ENCODE measurements around the gene TGFBR1. TPM values are rescaled to one million over a fixed set of nuclear protein-coding genes. Genes with fewer than 3 reads are reported as not detected.
A peak's percentile ranks its signal among the peaks of the same experiment; 100 is the strongest.

Gene TGFBR1
- total RNA-seq, 1 donor from 2014 or later: 30.6 TPM

DNA sequence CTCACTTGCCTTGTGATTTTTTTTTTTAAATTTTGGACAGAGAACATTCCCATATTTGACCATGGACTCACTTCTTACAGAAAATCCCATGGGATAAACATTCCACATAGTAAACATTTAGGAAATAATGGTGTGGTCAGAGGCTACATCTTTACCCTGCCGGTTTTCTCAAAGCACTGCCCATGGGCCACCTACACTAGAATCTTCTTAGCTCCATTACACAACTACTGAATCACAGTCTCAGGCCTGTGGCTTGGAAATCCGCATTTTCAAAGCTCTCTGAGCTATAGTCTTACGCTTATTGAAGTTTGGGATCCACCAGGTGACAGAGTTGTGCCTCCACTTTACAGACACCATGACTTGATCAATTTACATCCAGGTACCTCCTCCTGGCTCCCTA, 77.4 kb downstream of the TGFBR1 start:
- peaks cover 61% of the 10 kb centered on the region for H3K4me1 Mint-ChIP-seq (ENCODE audit: low read depth)
- peak overlapping the region; percentile 14 for H3K27ac Mint-ChIP-seq
- intact Hi-C loops (cut with micrococcal nuclease): loop anchor here (5.0 to 10.0 kb wide), 4 partner anchors 252 to 1142 kb away; no protein-coding TSS in a partner anchor
- no peaks in the 10 kb centered on the region for H3K9me3 Mint-ChIP-seq
- DNase-seq (ENCODE audit: low spot score): no peak
- no peak overlapping the region for H3K4me3 Mint-ChIP-seq (ENCODE audit: low read depth)
- no peaks in the 10 kb centered on the region for H3K27me3 Mint-ChIP-seq (ENCODE audit: low read depth)
- peaks cover 2% of the 10 kb centered on the region for H3K36me3 Mint-ChIP-seq (ENCODE audit: low read depth)

DNA sequence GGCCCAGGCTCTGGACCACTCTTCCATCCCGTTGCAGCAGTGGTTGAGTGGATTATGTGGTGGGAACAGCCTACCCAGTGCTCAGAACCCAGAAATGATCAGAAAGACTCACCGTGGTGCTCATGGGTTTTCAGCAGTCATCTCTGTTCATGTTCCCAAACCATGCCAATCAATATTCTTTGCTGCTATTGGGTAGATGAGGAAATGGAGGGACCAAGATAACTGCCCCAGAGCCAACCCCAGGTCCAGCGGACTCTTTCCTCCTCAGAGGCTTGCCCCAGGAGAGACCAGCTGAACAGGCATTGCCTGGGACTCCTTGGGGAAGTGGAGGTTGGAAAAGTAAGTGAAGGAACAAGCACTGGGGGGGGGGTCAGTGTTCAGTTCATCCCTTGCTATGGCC, 78.7 kb downstream of the TGFBR1 start:
- Mint-ChIP-seq H3K27ac (no peak overlapping the region), H3K4me1 (ENCODE audit: low read depth) (peaks cover 59% of the 10 kb centered on the region), H3K36me3 (ENCODE audit: low read depth) (peaks cover 2% of the 10 kb centered on the region), H3K9me3 (no peaks in the 10 kb centered on the region), H3K27me3 (ENCODE audit: low read depth) (peaks cover 6% of the 10 kb centered on the region), H3K4me3 (ENCODE audit: low read depth) (no peak overlapping the region)
- no peak for DNase-seq (ENCODE audit: low spot score)
- intact Hi-C loops (cut with micrococcal nuclease): loop anchor here (1.0 to 10.0 kb wide), 6 partner anchors 39 to 1141 kb away; partner anchors contain the start of gene SEC61B

DNA sequence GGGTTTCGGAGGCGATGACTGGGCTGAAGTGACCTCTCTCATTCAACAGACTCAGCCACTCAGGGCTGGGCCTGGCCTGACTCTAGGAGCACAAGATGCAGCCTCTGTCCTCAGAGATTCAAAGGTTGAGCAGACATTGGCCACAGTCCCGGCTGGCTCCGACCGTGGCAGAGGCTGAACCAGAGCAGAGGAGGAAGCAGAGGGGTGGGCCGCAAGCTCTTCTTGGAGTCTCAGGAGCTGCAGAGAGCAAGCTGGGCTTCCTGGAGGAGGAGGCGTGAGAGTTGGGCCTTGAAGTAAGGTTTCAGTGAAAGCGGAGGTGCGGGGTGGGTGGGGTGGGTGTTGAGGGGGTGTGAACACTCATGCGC, 79.2 kb downstream of the TGFBR1 start:
- peaks cover 2% of the 10 kb centered on the region for H3K36me3 Mint-ChIP-seq (ENCODE audit: low read depth)
- intact Hi-C loops (cut with micrococcal nuclease): loop anchor here (1.0 to 10.0 kb wide), 6 partner anchors 38 to 1141 kb away; partner anchors contain the start of gene SEC61B
- peaks cover 57% of the 10 kb centered on the region for H3K4me1 Mint-ChIP-seq (ENCODE audit: low read depth)
- H3K9me3 Mint-ChIP-seq: no peaks in the 10 kb centered on the region
- peak overlapping the region; percentile 79 for H3K27ac Mint-ChIP-seq
- no peak for DNase-seq (ENCODE audit: low spot score)
- H3K27me3 Mint-ChIP-seq (ENCODE audit: low read depth): peaks cover 7% of the 10 kb centered on the region
- no peak overlapping the region for H3K4me3 Mint-ChIP-seq (ENCODE audit: low read depth)

DNA sequence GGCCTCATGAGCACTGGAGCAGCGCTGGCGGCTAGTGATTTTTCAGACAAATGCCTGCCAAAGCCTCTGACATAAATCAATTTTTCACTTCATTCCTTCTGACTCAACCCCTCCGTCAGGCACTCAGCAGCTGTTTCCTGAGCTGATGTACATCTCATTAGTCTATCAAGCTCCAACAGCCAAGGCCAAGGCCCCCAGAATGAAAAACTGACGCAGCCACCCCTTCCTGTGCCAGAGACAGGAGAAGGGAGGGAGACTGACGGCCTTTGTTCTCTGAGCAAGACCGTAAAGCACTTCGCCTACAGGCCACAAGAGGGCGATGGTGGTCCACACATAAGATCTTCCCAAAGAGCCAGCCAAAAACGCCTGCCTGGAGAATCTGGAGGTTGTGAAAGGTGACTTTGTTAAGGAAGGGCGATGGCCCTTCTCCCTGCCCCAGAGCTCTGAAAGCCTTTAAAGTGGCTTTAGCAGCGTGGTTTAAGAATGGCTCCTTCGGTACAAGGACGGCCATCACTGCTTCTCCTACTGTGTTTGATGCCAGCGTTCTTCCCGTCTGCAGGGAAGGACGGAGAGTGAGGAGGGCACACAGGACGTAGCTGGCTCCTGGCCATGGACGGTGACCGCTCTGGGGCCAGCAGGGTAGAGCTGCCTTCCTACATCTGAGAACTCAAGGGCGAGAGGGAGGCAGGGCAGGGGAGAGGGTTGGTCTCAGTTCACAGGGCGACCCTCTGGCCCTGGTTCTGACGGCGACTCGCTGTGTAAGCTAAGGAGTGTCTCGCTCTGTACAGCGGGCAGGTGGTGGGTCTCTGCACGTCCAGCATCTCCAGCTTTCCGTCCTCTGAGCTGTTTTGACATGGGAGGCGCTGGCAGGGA, 79.8 kb downstream of the TGFBR1 start:
- Mint-ChIP-seq H3K9me3 (no peaks in the 10 kb centered on the region), H3K36me3 (ENCODE audit: low read depth) (peaks cover 2% of the 10 kb centered on the region), H3K4me1 (ENCODE audit: low read depth) (peaks cover 50% of the 10 kb centered on the region), H3K27ac (peak overlapping the region; percentile 79), H3K4me3 (ENCODE audit: low read depth) (no peak overlapping the region), H3K27me3 (ENCODE audit: low read depth) (peaks cover 10% of the 10 kb centered on the region)
- intact Hi-C loops (cut with micrococcal nuclease): loop anchor here (1.0 to 10.0 kb wide), 6 partner anchors 38 to 1140 kb away; partner anchors contain the start of gene SEC61B
- DNase-seq (ENCODE audit: low spot score): peak; percentile 62

DNA sequence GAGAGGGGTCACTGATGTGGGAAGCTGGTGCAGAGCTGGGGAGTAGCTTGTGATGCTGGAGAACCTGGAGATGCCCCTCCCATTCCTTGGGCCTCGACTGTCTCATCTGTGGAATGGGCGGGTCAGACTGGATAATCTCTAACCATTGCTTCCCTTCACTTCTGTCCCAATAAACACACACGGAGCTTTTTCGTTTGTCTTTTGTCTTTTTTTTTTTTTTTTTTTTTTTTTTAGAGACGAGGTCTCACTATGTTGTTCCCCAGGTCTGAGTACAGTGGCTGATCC, 80.4 kb downstream of the TGFBR1 start:
- peaks cover 46% of the 10 kb centered on the region for H3K4me1 Mint-ChIP-seq (ENCODE audit: low read depth)
- H3K9me3 Mint-ChIP-seq: no peaks in the 10 kb centered on the region
- no peak overlapping the region for H3K4me3 Mint-ChIP-seq (ENCODE audit: low read depth)
- intact Hi-C loops (cut with micrococcal nuclease): loop anchor here (2.0 to 10.0 kb wide), 4 partner anchors 250 to 1140 kb away; no protein-coding TSS in a partner anchor
- peaks cover 2% of the 10 kb centered on the region for H3K36me3 Mint-ChIP-seq (ENCODE audit: low read depth)
- no peak overlapping the region for H3K27ac Mint-ChIP-seq
- DNase-seq (ENCODE audit: low spot score): no peak
- H3K27me3 Mint-ChIP-seq (ENCODE audit: low read depth): peaks cover 10% of the 10 kb centered on the region

DNA sequence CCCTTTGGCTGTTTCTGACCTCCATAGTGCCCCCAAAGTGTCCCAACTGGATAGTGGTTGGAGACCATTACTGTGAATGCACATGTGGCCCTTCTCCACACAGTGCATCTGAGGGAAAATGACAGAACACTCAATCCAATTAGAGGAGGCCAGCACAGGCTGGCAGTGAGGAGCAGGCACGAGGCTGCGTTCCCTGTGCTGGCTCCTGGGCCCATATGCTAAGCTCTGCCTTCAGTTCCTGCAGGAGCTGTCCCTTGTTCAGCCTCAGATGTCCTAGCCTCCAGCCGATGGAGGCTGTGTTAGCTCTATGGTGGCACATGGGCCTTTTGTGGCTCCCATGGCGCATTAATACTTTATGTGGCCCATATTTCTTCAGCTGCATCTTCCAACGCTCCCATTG, 81.0 kb downstream of the TGFBR1 start:
- no peak overlapping the region for H3K4me3 Mint-ChIP-seq (ENCODE audit: low read depth)

DNA sequence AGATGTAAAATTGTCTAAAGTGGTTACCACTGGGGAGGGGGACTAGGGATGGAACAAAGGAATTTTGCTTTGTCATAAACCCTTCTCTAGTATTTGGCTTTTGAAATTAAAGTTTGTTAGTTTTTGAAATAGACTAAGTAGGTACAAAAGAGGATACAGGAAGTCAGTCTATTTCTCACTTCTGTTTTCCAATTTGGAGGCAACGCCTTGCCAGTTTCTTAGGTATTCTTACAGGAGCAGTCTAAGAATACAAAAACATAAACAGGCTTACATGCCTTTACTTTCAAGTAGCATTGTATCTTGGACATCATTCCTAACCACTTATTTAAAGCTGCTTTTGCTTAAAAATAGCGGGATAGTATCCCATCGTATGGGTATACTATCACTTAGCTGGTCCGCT, 82.4 kb downstream of the TGFBR1 start:
- Mint-ChIP-seq H3K27me3 (ENCODE audit: low read depth) (peaks cover 22% of the 10 kb centered on the region), H3K4me3 (ENCODE audit: low read depth) (no peak overlapping the region)

More for the DNA sequence above, 81.0 kb downstream of the TGFBR1 start:
- Mint-ChIP-seq H3K36me3 (ENCODE audit: low read depth) (no peaks in the 10 kb centered on the region), H3K27me3 (ENCODE audit: low read depth) (peaks cover 13% of the 10 kb centered on the region), H3K9me3 (no peaks in the 10 kb centered on the region), H3K27ac (no peak overlapping the region), H3K4me1 (ENCODE audit: low read depth) (peaks cover 39% of the 10 kb centered on the region)
- no peak for DNase-seq (ENCODE audit: low spot score)
- intact Hi-C loops (cut with micrococcal nuclease): loop anchor here (2.0 to 10.0 kb wide), 4 partner anchors 249 to 1139 kb away; no protein-coding TSS in a partner anchor

DNA sequence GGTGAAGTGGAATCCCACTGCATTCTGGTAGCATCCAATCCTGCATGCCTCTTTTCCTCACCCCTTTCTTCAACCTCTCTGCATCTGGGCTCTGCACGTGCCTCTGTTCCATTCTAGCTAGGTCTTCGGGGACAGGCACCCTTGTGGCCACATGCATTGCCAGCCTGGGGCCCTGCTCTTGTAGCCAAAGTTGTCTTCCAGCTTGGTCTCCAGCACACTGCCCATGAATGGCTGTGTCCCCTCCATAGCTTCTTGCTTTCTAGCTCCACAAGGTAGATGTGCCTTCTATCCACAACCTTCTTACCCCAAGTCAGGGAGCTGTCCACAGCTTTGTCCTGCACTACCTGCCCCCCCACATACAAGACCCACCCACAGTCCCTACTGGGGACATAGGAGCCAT, 84.3 kb downstream of the TGFBR1 start:
- no peak for DNase-seq (ENCODE audit: low spot score)
- Mint-ChIP-seq H3K9me3 (no peaks in the 10 kb centered on the region), H3K4me3 (ENCODE audit: low read depth) (no peak overlapping the region), H3K27me3 (ENCODE audit: low read depth) (peaks cover 32% of the 10 kb centered on the region), H3K4me1 (ENCODE audit: low read depth) (peaks cover 20% of the 10 kb centered on the region), H3K27ac (no peak overlapping the region), H3K36me3 (ENCODE audit: low read depth) (no peaks in the 10 kb centered on the region)
- intact Hi-C loops (cut with micrococcal nuclease): loop anchor here (10.0 kb wide), 3 partner anchors 246 to 1136 kb away; no protein-coding TSS in a partner anchor

More for the DNA sequence above, 82.4 kb downstream of the TGFBR1 start:
- Mint-ChIP-seq H3K27ac (no peak overlapping the region), H3K9me3 (no peaks in the 10 kb centered on the region), H3K4me1 (ENCODE audit: low read depth) (peaks cover 27% of the 10 kb centered on the region), H3K36me3 (ENCODE audit: low read depth) (no peaks in the 10 kb centered on the region)
- intact Hi-C loops (cut with micrococcal nuclease): loop anchor here (10.0 kb wide), 3 partner anchors 247 to 1137 kb away; no protein-coding TSS in a partner anchor
- DNase-seq (ENCODE audit: low spot score): no peak

DNA sequence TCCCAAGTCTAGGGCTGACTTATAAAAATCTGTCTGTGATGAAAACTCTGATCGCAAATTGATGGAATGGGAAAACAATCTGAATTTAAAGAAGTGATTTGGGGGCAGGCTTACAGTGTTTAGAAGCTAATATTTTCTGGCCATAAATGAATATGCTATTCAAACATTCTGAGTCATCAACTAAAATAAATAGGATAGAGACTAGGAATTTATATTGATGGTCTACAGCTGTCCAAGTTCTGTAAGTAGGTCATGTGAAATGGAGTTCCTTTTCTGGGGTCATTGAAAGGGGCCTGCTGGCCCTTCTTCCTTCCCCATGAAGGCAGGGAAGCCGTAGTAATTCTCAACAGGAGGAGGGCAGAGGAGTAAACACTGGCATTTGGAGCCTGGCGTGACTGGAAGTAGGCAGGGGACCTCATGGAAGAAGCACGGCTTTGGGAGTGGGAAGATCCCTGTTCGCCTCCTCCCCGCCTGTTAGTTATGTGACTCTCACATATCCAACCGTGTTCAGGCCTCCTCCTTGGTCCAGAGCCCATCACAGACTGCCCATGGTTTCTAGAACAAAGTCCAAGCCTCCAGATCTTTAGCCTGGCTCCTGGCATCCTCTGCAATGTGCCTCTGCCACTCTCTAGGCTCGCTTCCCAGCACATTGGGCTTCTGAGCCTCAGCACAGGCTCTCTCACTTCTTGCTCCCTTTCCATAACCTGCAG, 85.1 kb downstream of the TGFBR1 start:
- intact Hi-C loops (cut with micrococcal nuclease): loop anchor here (10.0 kb wide), 3 partner anchors 245 to 1135 kb away; no protein-coding TSS in a partner anchor
- Mint-ChIP-seq H3K4me3 (ENCODE audit: low read depth) (no peak overlapping the region), H3K4me1 (ENCODE audit: low read depth) (peaks cover 14% of the 10 kb centered on the region)

DNA sequence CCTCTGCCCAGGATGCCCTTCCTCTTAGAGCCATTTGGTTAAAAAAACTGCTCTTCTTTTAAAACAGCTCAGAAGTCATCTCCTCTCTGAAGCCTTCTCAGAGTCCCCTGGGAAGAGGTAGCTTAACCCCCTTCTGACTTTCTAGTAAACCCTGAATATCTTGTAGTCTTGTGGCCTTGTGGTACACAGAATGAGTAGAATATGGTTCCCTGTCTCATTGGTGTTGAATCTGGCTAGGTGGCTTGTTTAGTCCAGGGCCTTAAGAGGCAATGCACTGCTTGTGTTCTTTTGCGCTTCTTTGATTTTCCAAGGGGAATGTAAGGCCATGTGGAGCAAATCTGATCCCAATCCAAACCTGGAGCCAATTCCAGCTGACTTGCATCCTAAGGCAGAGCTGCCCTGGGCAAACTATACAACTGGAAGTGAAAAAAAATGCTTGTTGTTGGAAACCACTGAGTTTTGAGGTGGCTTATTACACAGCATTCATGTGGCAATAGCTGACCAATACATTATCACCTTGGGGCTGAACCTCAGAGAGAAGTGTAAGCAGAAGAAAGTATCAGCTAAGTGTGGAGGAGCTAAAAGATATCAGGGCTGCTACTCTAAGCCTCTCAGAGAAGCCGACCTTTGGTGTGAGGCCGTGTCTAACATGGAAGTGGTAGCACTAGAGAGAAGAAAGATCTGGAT, 85.8 kb downstream of the TGFBR1 start:
- Mint-ChIP-seq H3K36me3 (ENCODE audit: low read depth) (no peaks in the 10 kb centered on the region), H3K27ac (no peak overlapping the region), H3K4me1 (ENCODE audit: low read depth) (peaks cover 13% of the 10 kb centered on the region), H3K9me3 (no peaks in the 10 kb centered on the region), H3K4me3 (ENCODE audit: low read depth) (no peak overlapping the region), H3K27me3 (ENCODE audit: low read depth) (peaks cover 36% of the 10 kb centered on the region)
- intact Hi-C loops (cut with micrococcal nuclease): no loop called here
- no peak for DNase-seq (ENCODE audit: low spot score)

More for the DNA sequence above, 85.1 kb downstream of the TGFBR1 start:
- Mint-ChIP-seq H3K27me3 (ENCODE audit: low read depth) (peaks cover 36% of the 10 kb centered on the region), H3K9me3 (no peaks in the 10 kb centered on the region), H3K36me3 (ENCODE audit: low read depth) (no peaks in the 10 kb centered on the region), H3K27ac (no peak overlapping the region)
- no peak for DNase-seq (ENCODE audit: low spot score)

DNA sequence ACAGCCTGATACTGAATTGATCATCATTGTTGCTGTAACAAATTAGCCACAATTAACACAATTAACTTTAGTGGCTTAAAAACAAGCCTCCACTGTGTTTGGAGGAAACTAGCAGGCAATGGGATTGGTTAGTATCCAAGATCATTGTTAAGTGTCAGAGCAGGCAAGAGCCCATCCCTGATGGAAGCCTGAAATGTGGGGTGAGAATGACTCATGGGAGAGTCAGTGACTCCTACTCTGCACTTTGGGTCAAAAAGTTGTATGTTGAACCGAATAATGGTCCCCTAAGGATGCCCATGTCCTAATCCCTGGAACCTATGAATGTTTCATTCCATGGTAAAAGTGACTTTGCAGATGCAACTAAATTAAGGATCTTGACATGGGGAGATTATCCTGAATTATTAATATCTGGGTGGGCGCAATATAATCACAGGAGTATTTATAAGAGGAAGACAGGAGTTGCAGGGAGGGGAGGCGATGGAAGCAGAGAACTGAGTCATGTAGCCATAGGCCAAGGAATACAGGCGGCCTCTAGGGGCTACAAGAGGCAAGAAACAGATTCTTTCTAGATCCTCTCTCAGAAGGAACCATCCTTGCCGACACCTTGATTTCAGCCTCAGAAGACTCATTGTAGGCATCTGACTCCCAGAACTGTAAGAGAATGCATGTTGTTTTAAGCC, 88.0 kb downstream of the TGFBR1 start:
- no peaks in the 10 kb centered on the region for H3K36me3 Mint-ChIP-seq (ENCODE audit: low read depth)
- no peak overlapping the region for H3K27ac Mint-ChIP-seq
- no peaks in the 10 kb centered on the region for H3K9me3 Mint-ChIP-seq
- DNase-seq (ENCODE audit: low spot score): no peak
- H3K27me3 Mint-ChIP-seq (ENCODE audit: low read depth): peaks cover 37% of the 10 kb centered on the region
- H3K4me1 Mint-ChIP-seq (ENCODE audit: low read depth): peaks cover 18% of the 10 kb centered on the region
- no peak overlapping the region for H3K4me3 Mint-ChIP-seq (ENCODE audit: low read depth)
- intact Hi-C loops (cut with micrococcal nuclease): no loop called here

DNA sequence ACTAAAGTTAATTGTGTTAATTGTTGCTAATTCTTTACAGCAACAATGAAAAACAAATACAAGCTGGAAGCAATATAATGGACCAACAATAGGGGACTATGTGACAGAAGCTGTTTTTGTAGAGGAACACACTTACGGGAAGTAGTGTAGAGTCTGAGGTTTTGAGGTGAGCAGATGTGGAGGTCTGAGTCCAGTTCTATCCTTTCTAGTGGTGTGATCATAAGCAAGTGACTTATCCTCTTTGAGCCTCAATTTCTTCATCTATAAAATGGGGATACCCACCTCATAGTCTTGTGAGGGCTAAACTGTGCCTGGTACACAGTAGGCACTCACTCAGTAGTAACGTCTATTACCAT, 88.5 kb downstream of the TGFBR1 start:
- Mint-ChIP-seq H3K27me3 (ENCODE audit: low read depth) (peaks cover 33% of the 10 kb centered on the region), H3K9me3 (no peaks in the 10 kb centered on the region), H3K4me3 (ENCODE audit: low read depth) (no peak overlapping the region), H3K4me1 (ENCODE audit: low read depth) (peaks cover 18% of the 10 kb centered on the region), H3K27ac (no peak overlapping the region), H3K36me3 (ENCODE audit: low read depth) (no peaks in the 10 kb centered on the region)
- intact Hi-C loops (cut with micrococcal nuclease): no loop called here
- DNase-seq (ENCODE audit: low spot score): no peak
